Ishikawa (cell line): ENCODE results near the gene KCNB1.

ENCODE experiments used
- CEBPB ChIP-seq: IDR thresholded peaks from 2 replicates; pipeline ENCODE4 v1.6.1; 2012
- EGR1 ChIP-seq: IDR thresholded peaks from 2 replicates; pipeline ENCODE4 v1.6.1; 2012
- EP300 ChIP-seq: IDR thresholded peaks from 2 replicates; pipeline ENCODE4 v1.6.1; 2012; ENCODE audit warnings: borderline replicate concordance
- FOXM1 ChIP-seq: IDR thresholded peaks from 2 replicates; pipeline ENCODE4 v1.6.1; 2012; ENCODE audit warnings: low read depth, borderline replicate concordance
- MAX ChIP-seq: IDR thresholded peaks from 2 replicates; pipeline ENCODE4 v1.6.1; 2012
- RAD21 ChIP-seq: IDR thresholded peaks from 2 replicates; pipeline ENCODE4 v1.6.1; 2012; ENCODE audit warnings: low read depth
- REST ChIP-seq: IDR thresholded peaks from 2 replicates; pipeline ENCODE4 v1.6.1; 2012; ENCODE audit warnings: low read depth, mild to moderate bottlenecking
- TAF1 ChIP-seq: IDR thresholded peaks from 2 replicates; pipeline ENCODE4 v1.6.1; 2012; ENCODE audit warnings: low read depth, mild to moderate bottlenecking
- TCF12 ChIP-seq: IDR thresholded peaks from 2 replicates; pipeline ENCODE4 v1.6.1; 2012; ENCODE audit warnings: low read depth
- TEAD4 ChIP-seq: IDR thresholded peaks from 2 replicates; pipeline ENCODE4 v1.6.1; 2012
- USF1 ChIP-seq: IDR thresholded peaks from 2 replicates; pipeline ENCODE4 v1.6.1; 2012
- YY1 ChIP-seq: IDR thresholded peaks from 2 replicates; pipeline ENCODE4 v1.6.1; 2012; ENCODE audit warnings: low read depth

- TF ChIP-seq USF1 (no peak), EP300 (no peak), TCF12 (no peak), RAD21 (no peak), TAF1 (no peak), CEBPB (no peak), MAX (no peak), REST (no peak), EGR1 (no peak), TEAD4 (no peak), FOXM1 (no peak), YY1 (no peak)
Measured at GRCh38 chr20:49392745-49393144, 89.7 kb downstream of the KCNB1 start.
